Measurements from ENCODE around the gene CTDSP1.

Gene CTDSP1

DNA sequence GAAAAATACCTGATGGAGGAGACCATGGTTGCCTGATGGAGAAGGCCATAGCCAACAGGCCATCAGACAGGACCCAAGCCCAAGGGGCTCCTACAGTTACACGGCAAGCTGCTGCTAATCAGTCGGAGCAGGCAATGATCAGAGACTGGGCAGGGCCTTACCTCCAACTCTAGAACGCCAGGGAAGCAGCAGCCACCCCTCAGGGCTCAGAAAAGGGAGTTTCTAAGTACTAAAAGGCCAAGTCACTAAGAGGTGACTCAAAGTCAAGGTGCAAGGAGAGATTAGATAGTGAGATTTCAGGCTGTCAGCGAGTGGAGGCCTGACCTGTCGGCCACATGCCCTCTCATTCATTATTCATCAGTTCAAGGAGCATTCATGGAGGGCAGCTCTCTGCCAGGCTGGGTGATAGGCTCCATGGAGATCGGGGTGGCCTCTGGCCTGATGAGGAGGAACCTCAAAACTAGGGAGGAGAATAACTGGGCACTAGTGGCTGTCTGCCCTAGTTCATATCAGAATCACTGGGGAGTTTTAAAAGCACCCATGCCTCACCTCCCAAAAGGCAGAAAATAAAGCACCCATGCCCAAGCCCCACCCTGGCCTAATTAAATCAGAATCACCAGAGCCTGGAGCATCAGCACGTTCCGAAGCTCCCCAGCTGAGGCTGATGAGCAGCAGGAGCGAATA is 22.9 kb downstream of the CTDSP1 start:
- no peak for DNase-seq

GRCh38 chr2:218423584-218423983 is 23.9 kb downstream of the CTDSP1 start:
- DNase-seq, result no peak

- no peak for DNase-seq
Measured at GRCh38 chr2:218425531-218425930, 25.9 kb downstream of the CTDSP1 start.

- no peak for DNase-seq
Measured at GRCh38 chr2:218427741-218428140, 28.1 kb downstream of the CTDSP1 start.

DNA sequence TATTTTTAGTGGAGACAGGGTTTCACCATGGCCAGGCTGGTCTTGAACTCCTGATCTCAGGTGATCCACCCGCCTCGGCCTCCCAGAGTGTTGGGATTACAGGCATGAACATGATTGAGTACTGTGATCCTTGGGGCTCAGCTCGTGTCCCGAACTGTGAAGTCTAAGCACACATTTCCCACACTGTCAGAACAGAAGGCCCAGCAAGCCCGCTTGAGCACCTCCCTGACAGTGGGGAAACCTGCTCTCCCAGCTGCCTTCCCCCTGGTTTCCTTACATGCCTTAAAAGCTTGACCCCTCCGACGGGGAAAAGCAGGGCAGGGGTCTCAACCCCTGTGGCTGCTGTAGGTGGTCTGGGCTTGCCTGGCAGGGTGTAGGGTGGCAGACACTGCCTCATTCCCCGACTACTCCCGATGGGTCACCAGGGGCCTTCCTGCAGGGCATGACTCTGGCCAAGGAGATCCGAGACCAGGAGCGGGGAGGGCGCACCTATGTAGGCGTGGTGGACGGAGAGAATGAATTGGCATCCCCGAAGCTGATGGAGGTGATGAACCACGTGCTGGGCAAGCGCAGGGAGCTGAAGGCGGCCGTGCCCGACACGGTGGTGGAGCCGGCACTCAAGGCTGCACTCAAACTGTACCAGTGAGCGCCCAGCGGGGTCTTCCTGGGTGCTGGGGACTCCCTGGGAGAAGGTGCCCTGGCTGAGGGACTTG is 29.3 kb downstream of the CTDSP1 start:
- no peak for DNase-seq

DNA sequence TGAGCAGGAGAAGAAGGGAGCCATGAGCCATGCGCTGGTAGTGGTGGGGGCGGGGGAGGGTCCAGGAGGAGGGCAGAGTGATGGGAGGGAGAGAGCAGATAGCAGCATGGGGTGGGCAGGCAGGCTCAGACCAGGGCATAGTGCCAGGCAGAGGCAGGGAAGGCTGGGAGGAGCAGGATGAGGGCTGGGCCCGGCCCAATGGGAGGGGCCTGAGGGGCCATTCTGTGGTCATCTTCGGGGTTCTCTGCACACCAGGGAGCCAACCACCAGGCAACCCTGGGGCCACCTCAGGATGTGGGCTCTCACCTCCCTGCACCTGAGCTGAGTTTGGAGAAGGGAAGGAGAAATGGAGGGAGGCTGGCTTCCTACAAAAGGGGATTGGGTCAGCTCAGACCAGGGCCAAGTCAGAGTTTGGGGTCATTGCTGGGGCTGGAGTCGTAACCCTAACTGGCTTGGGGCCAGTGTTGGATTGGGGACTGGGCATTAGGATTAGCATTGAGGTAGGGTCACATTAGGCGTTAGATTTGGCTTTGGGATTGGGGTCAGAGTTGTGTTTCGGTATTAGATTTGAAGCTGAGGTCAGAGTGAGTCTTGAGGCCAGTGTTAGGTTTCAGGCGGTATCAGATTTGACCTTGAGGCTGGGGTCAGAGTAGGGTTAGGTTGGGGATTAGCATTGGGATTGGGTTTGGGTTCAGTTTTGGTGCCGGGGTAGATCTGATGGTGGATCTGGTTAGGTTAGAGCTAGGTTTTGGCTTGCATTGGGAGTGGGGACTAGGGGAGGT is 30.4 kb downstream of the CTDSP1 start:
- no peak for DNase-seq

DNA sequence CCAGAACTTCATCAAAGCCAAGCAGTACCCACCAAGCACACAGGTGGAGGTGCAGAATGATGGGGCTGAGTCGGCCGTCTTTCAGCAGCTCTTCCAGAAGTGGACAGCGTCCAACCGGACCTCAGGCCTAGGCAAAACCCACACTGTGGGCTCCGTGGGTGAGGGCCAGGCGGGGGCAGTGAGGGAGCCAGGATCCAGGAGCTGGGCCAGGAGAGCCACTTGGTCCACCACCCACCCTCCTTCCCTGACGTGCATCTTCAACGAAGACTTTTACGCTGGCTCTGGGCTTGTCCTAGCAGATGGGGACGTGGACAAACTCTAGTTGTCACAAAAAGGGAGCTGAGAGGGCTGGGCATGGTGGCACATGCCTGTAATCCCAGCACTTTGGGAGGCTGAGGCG is 31.1 kb downstream of the CTDSP1 start:
- DNase-seq, result no peak

DNA sequence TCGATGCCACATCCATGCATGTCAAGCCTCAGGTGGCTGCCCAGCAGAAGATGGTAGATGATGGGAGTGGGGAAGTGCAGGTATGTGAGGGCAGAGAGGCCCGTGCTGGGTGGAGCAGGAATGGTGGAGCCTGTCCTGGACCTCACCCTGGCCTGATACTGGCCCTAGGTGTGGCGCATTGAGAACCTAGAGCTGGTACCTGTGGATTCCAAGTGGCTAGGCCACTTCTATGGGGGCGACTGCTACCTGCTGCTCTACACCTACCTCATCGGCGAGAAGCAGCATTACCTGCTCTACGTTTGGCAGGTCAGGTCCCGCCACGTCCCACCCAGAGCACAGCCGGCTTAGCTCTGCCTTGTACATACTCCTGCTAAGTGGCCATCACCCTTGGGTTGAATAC is 32.2 kb downstream of the CTDSP1 start:
- no peak for DNase-seq

- DNase-seq, result no peak
Measured at GRCh38 chr2:218432676-218433365, 33.2 kb downstream of the CTDSP1 start.

GRCh38 chr2:218434456-218434855 is 34.8 kb downstream of the CTDSP1 start:
- no peak for DNase-seq

DNA sequence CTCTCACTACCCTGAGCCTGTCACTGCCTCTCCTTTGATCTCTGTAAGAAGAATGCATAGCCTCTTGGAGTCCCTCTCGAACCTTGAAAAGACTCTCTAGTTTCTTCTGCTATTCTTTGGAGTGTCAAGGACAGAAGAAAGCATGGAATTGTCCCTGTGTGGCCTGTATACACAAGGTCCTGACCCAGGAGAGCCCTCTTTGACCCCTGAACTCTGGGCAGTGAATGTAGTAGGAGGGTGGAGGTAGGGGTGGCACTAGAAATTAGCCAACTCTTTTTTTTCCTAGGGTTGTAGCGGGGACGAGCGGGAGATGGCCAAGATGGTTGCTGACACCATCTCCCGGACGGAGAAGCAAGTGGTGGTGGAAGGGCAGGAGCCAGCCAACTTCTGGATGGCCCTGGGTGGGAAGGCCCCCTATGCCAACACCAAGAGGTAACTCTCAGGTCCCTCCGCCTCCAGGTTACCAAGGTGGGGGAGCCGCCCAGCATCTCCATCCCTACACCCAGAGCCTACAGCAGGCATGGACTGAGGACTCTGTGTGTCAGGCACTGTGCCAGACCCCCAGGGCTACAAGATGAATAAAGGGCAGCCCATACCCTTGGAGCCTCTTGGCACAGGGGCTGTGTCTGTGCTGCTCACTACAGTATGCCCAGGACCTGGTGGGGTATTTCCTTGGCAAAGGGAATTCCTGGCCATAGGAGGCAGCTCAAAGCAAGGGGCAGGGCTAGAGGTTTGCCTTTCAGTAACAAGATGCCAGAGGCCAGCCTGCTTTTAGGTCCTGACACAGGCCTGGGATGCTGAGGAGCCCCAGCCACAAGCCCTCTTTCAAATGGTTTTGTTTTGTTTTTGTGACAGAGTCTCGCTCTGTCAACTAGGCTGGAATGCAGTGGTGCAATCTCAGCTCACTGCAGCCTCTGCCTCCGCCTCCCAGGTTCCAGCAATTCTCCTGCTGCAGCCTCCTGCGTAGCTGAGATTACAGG is 35.6 kb downstream of the CTDSP1 start:
- no peak for DNase-seq

GRCh38 chr2:218436992-218437391 is 37.3 kb downstream of the CTDSP1 start:
- DNase-seq, result no peak

GRCh38 chr2:218437969-218438368 is 38.3 kb downstream of the CTDSP1 start:
- no peak for DNase-seq

DNA sequence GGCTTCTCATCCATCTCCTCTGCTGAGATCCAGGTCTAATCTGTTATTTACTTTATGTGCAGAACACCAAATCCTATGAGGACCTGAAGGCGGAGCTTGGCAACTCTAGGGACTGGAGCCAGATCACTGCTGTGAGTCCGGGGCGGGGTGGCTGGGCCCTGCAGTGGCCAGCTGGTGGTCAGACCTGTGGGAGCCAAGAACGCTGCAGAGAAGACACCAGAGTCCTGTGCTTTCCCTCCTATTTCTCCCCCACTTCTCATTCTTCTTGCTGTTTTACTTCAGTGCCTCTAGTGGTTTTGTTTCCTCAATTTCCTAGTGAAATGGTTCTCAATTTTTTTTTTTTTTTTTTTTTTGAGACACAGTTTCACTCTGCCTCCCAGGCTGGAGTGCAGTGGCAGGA is 38.9 kb downstream of the CTDSP1 start:
- DNase-seq, result no peak

- DNase-seq, result no peak
Measured at GRCh38 chr2:218444692-218445357, 45.2 kb downstream of the CTDSP1 start.

GRCh38 chr2:218445602-218446001 is 45.9 kb downstream of the CTDSP1 start:
- DNase-seq, result no peak

DNA sequence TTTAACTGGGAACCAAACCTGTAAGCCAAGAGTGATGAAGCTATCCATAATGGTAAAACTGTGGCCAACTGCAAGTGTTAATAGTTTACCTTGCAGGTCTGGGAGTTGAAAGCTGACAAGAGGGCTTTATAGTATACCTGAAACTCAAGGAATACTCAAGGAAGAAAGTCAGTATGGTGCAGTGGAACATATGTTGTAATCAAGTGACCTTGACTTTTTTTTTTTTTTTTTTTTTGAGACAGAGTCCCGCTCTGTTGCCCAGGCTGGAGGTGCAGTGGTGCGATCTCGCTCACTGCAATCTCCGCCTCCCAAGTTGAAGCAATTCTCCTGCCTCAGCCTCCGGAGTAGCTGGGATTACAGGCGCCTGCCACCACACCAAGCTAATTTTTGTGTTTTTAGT is 46.9 kb downstream of the CTDSP1 start:
- no peak for DNase-seq

DNA sequence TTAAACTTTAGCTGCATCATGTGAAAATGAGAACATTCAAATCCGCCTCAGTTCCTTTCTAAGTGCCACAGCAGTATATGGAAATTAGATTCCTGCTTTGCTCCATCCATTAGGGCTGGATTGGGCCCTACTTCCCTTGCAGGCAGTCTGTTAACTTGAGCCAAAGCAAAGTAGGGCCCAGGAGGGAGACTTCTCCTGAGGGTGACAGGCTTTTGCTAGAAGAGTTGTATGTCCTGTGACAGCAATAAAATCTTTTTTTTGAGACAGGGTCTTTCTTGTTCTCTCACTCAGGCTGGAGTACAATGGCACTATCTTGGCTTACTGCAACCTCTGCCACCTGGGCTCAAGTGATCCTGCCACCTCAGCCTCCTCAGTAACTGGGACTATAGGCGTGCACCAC is 47.4 kb downstream of the CTDSP1 start:
- DNase-seq, result no peak

GRCh38 chr2:218448934-218449333 is 49.3 kb downstream of the CTDSP1 start:
- no peak for DNase-seq

- no peak for DNase-seq
Measured at GRCh38 chr2:218452079-218452478, 52.4 kb downstream of the CTDSP1 start.

Measured in amygdala (tissue), 56 donors.